ENCODE measurements around the gene NLGN4X. TPM values are rescaled to one million over a fixed set of nuclear protein-coding genes. Genes with fewer than 3 reads are reported as not detected.

NLGN4X gene
- total and polyA plus RNA-seq, 8 donors, result 0.45 to 2.6 (median 1.7) TPM

DNA sequence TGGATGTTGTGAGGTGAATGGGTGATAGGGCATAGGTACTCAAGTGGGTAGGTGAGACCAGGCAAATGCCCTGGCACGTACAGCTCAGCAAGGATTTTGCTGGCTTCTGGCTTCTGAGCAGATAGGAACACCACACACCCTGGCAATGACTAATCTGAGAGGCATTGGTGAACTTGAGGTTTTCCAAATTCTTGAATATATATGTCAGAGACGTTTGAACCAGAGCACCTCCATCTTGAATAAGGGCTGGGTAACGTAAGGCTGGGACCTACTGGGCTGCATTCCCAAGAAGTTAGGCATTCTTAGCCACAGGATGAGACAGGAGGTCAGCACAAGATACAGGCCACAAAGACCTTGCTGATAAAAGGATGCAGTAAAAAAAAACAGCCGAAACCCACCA, 204.5 kb downstream of the NLGN4X start:
- no peaks in the 10 kb centered on the region for H3K27me3 ChIP-seq
- TF ChIP-seq, protein P1, sequence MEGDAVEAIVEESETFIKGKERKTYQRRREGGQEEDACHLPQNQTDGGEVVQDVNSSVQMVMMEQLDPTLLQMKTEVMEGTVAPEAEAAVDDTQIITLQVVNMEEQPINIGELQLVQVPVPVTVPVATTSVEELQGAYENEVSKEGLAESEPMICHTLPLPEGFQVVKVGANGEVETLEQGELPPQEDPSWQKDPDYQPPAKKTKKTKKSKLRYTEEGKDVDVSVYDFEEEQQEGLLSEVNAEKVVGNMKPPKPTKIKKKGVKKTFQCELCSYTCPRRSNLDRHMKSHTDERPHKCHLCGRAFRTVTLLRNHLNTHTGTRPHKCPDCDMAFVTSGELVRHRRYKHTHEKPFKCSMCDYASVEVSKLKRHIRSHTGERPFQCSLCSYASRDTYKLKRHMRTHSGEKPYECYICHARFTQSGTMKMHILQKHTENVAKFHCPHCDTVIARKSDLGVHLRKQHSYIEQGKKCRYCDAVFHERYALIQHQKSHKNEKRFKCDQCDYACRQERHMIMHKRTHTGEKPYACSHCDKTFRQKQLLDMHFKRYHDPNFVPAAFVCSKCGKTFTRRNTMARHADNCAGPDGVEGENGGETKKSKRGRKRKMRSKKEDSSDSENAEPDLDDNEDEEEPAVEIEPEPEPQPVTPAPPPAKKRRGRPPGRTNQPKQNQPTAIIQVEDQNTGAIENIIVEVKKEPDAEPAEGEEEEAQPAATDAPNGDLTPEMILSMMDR (IDR thresholded peaks at IDR 0.05), result no peak
- intact Hi-C loops (cut with DNase I), result no loop called here
- H3K4me3 ChIP-seq, result no peak overlapping the region
- no peaks in the 10 kb centered on the region for H3K36me3 ChIP-seq
- DNase-seq (no peak), ATAC-seq (no peak)
- H3K9me3 ChIP-seq, result no peaks in the 10 kb centered on the region
- no peaks in the 10 kb centered on the region for H3K4me1 ChIP-seq
- H3K27ac ChIP-seq, result no peak overlapping the region

DNA sequence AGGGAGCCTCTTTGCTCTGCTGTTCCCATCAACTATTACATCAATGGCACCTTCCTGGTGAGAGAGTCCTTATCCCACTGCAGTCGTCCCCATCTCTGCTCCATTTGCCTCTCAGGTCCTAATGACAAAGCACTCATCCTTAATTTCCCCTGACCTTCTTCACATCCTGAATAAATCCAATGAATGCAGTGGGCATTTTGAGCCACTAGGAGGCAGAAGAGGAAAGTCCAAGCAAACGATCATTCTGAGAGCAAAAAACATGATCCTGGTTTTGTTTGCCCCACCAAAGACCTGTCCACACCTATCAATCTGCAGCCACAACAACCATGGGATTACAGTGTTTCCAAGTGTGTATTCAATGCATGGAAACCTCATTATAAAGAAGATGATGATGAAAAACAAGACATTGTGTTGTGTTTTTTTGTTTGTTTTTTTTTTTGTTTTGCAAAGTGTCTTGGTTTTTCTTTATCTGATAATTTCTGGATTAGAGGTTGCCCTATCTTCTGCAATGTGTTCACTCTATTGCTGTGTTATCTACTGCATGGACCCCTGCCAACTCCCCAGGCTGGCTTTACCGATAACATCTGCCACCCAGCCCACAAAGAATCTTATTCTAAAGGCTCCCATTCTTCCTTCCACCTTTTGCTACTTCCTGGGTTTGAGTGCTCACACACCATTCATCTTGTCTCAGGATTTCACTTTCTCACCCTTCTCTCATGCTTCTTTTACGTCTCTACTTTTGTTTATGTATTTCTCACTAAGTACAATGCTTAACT, 207.2 kb downstream of the NLGN4X start:
- Histone ChIP-seq H3K27ac (no peak overlapping the region), H3K4me1 (no peaks in the 10 kb centered on the region), H3K4me3 (no peak overlapping the region), H3K9me3 (no peaks in the 10 kb centered on the region), H3K27me3 (no peaks in the 10 kb centered on the region), H3K36me3 (no peaks in the 10 kb centered on the region)
- ATAC-seq (peak; percentile 57), DNase-seq (peak in 1 of 4 donors; percentile 13)
- intact Hi-C loops (cut with DNase I), result no loop called here
- TF ChIP-seq, protein P1 (IDR thresholded peaks at IDR 0.05), result peak; percentile 29 to 58

DNA sequence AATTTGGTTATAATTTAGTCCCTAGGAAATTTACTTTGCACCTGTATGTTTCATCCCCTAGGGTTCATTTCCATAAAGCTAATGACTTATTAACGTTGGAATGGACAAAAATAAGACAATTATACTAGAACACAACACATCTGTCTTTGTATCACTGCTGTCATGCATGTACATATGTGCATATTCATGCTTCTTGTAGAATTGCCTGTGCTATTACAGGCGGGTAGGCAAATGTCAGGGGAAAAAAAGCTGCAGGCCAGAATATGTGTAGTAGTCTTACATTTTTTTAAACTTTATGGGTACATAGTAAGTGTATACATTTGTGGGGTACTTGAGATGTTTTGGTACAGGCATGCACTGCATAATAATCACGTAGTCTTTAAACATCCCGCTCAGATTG, 209.6 kb downstream of the NLGN4X start:
- Histone ChIP-seq H3K36me3 (no peaks in the 10 kb centered on the region), H3K9me3 (no peaks in the 10 kb centered on the region), H3K27ac (no peak overlapping the region), H3K4me1 (no peaks in the 10 kb centered on the region), H3K27me3 (no peaks in the 10 kb centered on the region), H3K4me3 (no peak overlapping the region)
- TF ChIP-seq, protein P1 (IDR thresholded peaks at IDR 0.05), result no peak
- ATAC-seq (no peak), DNase-seq (no peak)
- intact Hi-C loops (cut with DNase I), result no loop called here

DNA sequence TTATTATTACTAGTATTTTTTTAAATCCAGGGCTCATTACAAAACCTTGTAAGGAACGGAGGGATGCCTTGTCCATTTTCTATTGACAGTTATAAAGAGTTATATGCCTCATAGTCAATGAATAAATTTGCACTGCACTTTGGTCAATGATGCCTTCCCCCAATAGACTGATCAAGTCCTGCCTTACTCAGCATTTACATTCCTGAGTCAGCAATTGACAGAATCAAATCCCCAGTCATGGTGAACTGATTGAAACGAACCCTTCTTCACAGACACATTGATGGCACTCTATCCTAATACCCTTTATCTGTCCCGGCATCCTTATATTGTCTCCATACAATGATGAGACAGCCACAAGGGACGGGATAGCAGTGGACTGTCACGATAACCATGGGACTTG, 213.2 kb downstream of the NLGN4X start:
- no peaks in the 10 kb centered on the region for H3K9me3 ChIP-seq
- ATAC-seq (no peak), DNase-seq (no peak)
- no peaks in the 10 kb centered on the region for H3K27me3 ChIP-seq
- no peak overlapping the region for H3K27ac ChIP-seq
- H3K4me3 ChIP-seq, result no peak overlapping the region
- no peaks in the 10 kb centered on the region for H3K4me1 ChIP-seq
- TF ChIP-seq, protein P1 (IDR thresholded peaks at IDR 0.05), result no peak
- intact Hi-C loops (cut with DNase I), result no loop called here
- no peaks in the 10 kb centered on the region for H3K36me3 ChIP-seq

DNA sequence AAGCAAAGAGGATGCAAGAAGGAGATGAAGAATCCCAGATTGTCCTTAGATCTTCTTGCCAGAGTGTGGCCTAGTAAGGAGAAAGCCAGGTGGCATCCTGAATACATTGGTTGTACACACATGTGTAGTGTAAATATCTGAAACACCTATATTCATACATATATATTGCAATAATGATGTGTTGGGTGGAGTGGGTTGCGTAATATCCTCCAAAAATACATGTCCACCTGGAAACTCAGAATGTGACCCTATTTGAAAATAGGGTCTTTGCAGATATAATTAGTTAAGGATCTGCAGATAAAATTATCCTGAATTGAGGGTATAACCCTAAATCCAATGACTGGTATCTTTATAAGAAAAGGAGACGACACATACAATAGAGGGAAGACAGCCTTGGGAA, 216.3 kb downstream of the NLGN4X start:
- Histone ChIP-seq H3K27me3 (no peaks in the 10 kb centered on the region), H3K4me1 (no peaks in the 10 kb centered on the region), H3K36me3 (no peaks in the 10 kb centered on the region), H3K4me3 (no peak overlapping the region), H3K9me3 (no peaks in the 10 kb centered on the region), H3K27ac (no peak overlapping the region)
- DNase-seq (no peak), ATAC-seq (no peak)
- TF ChIP-seq, protein P1 (IDR thresholded peaks at IDR 0.05), result no peak
- intact Hi-C loops (cut with DNase I), result no loop called here
